NCI-H1694 (cell line): Measurements from ENCODE around the gene PEX26.
A peak's percentile ranks its signal among the peaks of the same experiment; 100 is the strongest.
"Not testable (repeated sequence)": the region's sequence is repeated elsewhere in the genome, so short reads cannot be mapped to it uniquely, and the experiment has no call there.

Experiments used
- DNase-seq: peaks from one replicate; lab custom pipeline; 2025; lab: John Stamatoyannopoulos, UW

PEX26 gene

GRCh38 chr22:18077639-18078328, at the start of gene PEX26:
Gene PEX26 (plus strand): TSS chr22:18077990. CDS start chr22:18078377, 387 bp downstream.
- DNase-seq = peak; percentile 87

- DNase-seq = no peak
Measured at GRCh38 chr22:18028817-18029527, 48.8 kb upstream of the PEX26 start.

GRCh38 chr22:18029686-18030267, 48.0 kb upstream of the PEX26 start:
- no peak for DNase-seq

DNA sequence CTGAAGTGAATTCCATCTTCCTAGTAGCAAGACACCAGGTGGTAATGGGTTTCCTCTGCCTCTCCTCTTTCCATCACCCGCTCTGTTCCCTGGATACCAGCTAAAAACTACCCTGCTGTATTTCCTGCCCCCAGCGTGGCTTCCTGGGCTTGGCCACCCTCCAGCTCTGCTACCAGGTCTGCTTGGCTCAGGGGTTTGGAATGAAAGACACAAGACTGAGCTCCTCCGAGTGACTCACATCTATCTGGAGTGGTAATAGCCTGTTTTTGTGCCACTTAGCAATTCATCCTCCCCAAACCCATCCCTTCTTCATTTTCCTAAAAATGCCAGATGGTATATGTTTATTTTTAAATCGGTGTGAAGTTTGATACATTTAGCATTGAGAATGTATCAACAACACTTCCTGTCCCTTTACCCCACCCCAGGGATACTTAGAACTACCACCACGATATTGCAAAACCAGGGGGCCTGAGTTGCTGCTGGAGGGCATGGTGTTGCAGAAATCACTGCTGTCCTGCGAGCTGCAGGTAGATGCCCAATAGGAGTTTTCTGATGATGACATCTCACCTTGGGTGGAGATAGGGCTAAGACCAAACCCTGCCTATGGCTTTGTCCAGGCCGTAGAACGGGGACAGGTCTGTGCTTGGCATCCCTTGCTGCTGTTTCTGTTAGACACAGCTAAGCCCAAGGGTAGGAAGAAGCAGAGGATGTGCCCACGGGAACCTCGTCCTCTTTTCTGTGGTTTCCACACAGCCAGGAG, 45.9 kb upstream of the PEX26 start:
- no peak for DNase-seq

GRCh38 chr22:18032455-18033101, 45.2 kb upstream of the PEX26 start:
- DNase-seq = no peak

GRCh38 chr22:18033204-18033998, 44.4 kb upstream of the PEX26 start:
- no peak for DNase-seq

DNA sequence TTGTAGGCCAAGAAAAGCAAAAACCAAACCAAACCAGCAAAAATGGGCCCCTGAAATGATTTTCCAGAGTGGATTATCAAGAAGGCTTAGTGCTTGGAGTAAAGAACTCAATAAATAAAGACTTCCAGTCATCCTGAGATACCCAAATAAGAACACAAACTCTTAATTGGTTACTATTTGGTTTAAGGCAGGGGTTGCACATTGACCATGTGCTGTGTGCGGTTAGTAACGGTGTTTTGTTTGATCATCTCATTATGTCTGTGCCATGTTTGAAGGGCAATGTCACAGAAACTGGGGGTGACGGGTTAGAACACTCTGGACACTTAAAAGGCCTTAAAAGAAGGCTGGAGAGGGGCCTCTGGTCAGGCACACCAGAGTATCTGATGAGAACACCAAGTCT, 43.7 kb upstream of the PEX26 start:
- no peak for DNase-seq

- no peak for DNase-seq
Measured at GRCh38 chr22:18035751-18036150, 42.0 kb upstream of the PEX26 start.

DNA sequence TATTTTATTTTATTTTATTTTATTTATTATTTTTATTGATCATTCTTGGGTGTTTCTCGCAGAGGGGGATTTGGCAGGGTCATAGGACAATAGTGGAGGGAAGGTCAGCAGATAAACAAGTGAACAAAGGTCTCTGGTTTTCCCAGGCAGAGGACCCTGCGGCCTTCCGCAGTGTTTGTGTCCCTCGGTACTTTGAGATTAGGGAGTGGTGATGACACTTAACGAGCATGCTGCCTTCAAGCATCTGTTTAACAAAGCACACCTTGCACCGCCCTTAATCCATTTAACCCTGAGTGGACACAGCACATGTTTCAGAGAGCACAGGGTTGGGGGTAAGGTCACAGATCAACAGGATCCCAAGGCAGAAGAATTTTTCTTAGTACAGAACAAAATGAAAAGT, 36.9 kb upstream of the PEX26 start:
- DNase-seq = not testable (repeated sequence)

DNA sequence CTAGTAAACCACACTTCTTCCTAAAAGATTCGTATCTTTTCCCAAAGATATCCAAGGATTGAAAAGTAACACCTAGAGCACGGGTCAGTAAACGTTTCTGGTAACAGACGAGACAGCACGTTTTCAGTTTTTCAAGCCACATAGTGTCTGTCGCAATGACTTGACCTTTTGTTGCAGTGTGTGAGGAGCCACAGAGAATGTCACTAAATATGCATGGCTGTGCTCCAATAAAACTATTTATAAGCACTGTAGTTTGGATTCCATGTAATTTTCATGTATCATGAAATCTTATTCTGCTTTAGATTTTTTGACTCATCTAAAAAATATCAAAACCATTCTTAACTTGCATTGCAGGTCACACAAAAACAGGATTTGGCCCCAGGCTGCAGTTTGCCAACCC, 35.1 kb upstream of the PEX26 start:
- DNase-seq = no peak

DNA sequence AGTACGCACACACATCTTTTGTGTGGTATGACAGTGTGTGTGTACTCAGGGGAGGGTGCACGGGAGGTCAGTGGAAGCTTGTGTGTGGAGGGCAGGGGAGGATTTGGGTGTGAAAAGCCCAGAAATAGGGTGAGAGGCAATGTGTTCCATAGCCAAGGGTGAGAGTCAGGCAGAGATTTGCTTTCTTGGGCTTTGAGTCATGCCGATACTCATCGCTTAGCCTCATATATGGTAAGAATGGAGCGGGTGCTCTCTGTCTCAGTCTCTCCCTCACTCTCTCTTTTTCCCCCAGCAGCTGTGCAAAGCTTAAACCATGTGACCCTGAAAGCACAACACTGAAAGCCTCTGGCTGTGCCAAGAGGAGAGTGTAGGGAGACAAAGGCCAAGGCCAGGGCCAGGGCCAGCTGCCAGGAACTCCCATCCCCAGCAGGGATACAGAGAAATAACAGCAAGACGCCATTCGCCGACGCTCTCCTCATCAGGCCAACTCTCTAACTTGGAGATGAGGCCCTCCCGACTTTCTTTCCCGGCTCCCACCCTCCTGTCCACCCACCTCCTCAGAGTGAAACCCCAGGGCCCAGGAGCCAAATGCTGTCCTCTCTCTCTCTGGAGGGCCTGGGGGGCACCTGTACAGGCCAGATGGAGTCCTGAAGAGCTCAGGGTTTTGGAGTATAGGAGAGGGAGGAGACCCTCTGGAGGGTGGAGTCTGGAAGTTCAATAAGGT, 33.1 kb upstream of the PEX26 start:
- DNase-seq = no peak

- no peak for DNase-seq
Measured at GRCh38 chr22:18045794-18046193, 32.0 kb upstream of the PEX26 start.

GRCh38 chr22:18048041-18048440, 29.7 kb upstream of the PEX26 start:
- DNase-seq = no peak

DNA sequence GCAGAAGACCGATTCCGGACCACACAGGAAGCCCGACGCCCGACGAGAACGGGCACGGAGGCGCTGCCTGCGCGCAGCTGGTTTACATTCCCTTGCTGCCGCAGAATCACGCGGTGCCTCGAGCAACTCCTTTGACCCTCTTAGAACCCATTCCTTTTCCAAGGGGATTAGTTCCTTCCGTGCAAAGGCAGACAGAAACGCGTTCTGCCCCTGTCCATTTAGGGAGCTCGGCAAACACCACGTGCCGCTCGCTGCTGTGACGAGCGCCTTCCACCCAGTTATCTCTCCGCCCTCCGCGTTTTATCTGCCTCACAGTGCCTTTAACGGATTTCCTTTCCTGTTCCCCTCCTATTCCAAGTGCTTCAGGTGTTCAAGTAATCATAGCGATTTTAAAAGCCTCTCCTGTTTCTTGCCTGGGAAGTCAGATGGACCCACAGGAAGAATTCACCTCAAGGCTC, 29.3 kb upstream of the PEX26 start:
- no peak for DNase-seq

DNA sequence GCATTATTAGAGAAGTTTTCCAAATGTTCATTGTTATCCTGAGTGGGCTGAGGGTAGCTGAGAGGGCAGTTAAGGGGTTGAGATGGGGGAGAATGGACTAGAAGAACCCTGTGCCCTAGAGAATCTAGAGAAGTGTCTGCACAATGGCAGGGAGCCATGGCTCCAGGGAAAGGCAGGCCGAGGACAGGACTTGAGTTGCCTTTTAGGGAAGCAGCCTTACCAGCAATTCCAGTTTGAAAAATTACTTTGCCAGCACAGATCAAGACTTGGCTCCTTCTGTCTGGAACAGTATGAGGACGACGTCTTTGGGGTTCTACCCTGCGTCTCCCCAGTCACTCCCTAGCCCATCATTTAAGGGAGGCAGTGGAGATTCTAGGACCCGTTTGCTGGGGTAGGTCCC, 27.7 kb upstream of the PEX26 start:
- DNase-seq = no peak

- DNase-seq = not testable (repeated sequence)
Measured at GRCh38 chr22:18051113-18051512, 26.7 kb upstream of the PEX26 start.

GRCh38 chr22:18053216-18053946, 24.4 kb upstream of the PEX26 start:
- not testable (repeated sequence) for DNase-seq

GRCh38 chr22:18055619-18056160, 22.1 kb upstream of the PEX26 start:
- DNase-seq = no peak

GRCh38 chr22:18056161-18056666, 21.6 kb upstream of the PEX26 start:
- no peak for DNase-seq
